Esophagus squamous epithelium (tissue), 4 donors: Measurements from ENCODE around the gene EHMT1.
"Not testable (repeated sequence)": the region's sequence is repeated elsewhere in the genome, so short reads cannot be mapped to it uniquely, and the experiment has no call there.

Experiments used
- POLR2A ChIP-seq, 4 donors: fragments of 450-650 bp; IDR thresholded peaks; one replicate each; pipeline ENCODE4 v1.6.1; 2017; ENCODE audit warnings: antibody characterized with exemption in 4 of 4, mild to moderate bottlenecking in 4 of 4, moderate library complexity in 3 of 4
- TF ChIP-seq, protein P1 (sequence below), 6 experiments: fragments of 450-650 bp in 4 of 6; fragments of 200-600 bp in 2 of 6; sonication (generic) in 2 of 6; IDR thresholded peaks; one replicate each; pipeline ENCODE4 v1.5.1; 2016 to 2019; ENCODE audit warnings: antibody characterized with exemption in 6 of 6, mild to moderate bottlenecking in 4 of 6, moderate library complexity in 4 of 6

DNA sequence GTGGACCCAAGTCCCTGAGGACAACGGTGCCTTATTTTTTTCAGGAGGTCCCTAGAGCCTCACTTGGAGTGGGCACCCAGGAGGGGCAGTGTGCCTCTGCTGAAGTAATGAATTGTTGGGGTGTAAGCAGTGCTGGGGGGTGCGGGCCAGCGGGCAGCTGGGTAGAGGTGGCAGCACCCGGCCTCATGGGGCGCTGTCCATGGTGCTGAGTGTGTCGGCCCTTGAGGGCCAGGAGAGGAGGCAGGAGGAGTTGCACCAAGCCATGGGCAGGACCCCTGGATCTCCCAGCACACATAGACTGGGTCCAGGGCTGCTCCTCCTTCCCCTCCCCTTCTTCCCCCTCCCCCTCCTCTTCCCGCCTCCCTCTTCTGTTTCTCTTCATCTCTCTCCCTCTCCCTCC, 265.7 kb downstream of the EHMT1 start:
- not testable (repeated sequence) for TF ChIP-seq POLR2A (IDR thresholded peaks at IDR 0.05)
- TF ChIP-seq, protein P1, sequence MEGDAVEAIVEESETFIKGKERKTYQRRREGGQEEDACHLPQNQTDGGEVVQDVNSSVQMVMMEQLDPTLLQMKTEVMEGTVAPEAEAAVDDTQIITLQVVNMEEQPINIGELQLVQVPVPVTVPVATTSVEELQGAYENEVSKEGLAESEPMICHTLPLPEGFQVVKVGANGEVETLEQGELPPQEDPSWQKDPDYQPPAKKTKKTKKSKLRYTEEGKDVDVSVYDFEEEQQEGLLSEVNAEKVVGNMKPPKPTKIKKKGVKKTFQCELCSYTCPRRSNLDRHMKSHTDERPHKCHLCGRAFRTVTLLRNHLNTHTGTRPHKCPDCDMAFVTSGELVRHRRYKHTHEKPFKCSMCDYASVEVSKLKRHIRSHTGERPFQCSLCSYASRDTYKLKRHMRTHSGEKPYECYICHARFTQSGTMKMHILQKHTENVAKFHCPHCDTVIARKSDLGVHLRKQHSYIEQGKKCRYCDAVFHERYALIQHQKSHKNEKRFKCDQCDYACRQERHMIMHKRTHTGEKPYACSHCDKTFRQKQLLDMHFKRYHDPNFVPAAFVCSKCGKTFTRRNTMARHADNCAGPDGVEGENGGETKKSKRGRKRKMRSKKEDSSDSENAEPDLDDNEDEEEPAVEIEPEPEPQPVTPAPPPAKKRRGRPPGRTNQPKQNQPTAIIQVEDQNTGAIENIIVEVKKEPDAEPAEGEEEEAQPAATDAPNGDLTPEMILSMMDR (IDR thresholded peaks at IDR 0.05), result not testable (repeated sequence)
